ENCODE measurements around the gene FGGY. TPM values are rescaled to one million over a fixed set of nuclear protein-coding genes. Genes with fewer than 3 reads are reported as not detected.

Gene FGGY
- total RNA-seq, 1 donor from 2014 or later, result 31.2 TPM

GRCh38 chr1:59560807-59561450, 264.0 kb downstream of the FGGY start:
- Histone ChIP-seq H3K4me1 (no peaks in the 10 kb centered on the region), H3K9me3 (replicated peaks) (peaks cover 15% of the 10 kb centered on the region), H3K27ac (replicated peaks) (no peak overlapping the region), H3K36me3 (peaks cover 12% of the 10 kb centered on the region), H3K27me3 (ENCODE audit: low read depth) (no peaks in the 10 kb centered on the region), H3K4me3 (no peak overlapping the region)
- intact Hi-C loops (cut with micrococcal nuclease), result no loop called here
- no peak for TF ChIP-seq CTCF (IDR thresholded peaks at IDR 0.05; ENCODE audit: borderline replicate concordance)
- no peak for DNase-seq

- intact Hi-C loops (cut with micrococcal nuclease), result no loop called here
- H3K4me3 ChIP-seq, result no peak overlapping the region
- no peak overlapping the region for H3K27ac ChIP-seq (replicated peaks)
- no peak for TF ChIP-seq CTCF (IDR thresholded peaks at IDR 0.05; ENCODE audit: borderline replicate concordance)
- H3K27me3 ChIP-seq (ENCODE audit: low read depth), result no peaks in the 10 kb centered on the region
- no peak for DNase-seq
- H3K36me3 ChIP-seq, result peaks cover 12% of the 10 kb centered on the region
- no peaks in the 10 kb centered on the region for H3K4me1 ChIP-seq
- peaks cover 15% of the 10 kb centered on the region for H3K9me3 ChIP-seq (replicated peaks)
Observed at GRCh38 chr1:59561796-59562195, 264.9 kb downstream of the FGGY start.

GRCh38 chr1:59564192-59564891, 267.4 kb downstream of the FGGY start:
- Histone ChIP-seq H3K36me3 (no peaks in the 10 kb centered on the region), H3K4me3 (no peak overlapping the region), H3K9me3 (replicated peaks) (no peaks in the 10 kb centered on the region), H3K27ac (replicated peaks) (no peak overlapping the region), H3K4me1 (no peaks in the 10 kb centered on the region), H3K27me3 (ENCODE audit: low read depth) (no peaks in the 10 kb centered on the region)
- no peak for TF ChIP-seq CTCF (IDR thresholded peaks at IDR 0.05; ENCODE audit: borderline replicate concordance)
- intact Hi-C loops (cut with micrococcal nuclease), result no loop called here
- no peak for DNase-seq

GRCh38 chr1:59565611-59566410, 268.9 kb downstream of the FGGY start:
- no peaks in the 10 kb centered on the region for H3K27me3 ChIP-seq (ENCODE audit: low read depth)
- intact Hi-C loops (cut with micrococcal nuclease), result no loop called here
- H3K36me3 ChIP-seq, result no peaks in the 10 kb centered on the region
- H3K4me3 ChIP-seq, result no peak overlapping the region
- no peaks in the 10 kb centered on the region for H3K4me1 ChIP-seq
- no peaks in the 10 kb centered on the region for H3K9me3 ChIP-seq (replicated peaks)
- DNase-seq, result no peak
- H3K27ac ChIP-seq (replicated peaks), result peak overlapping the region; percentile 45
- TF ChIP-seq CTCF (IDR thresholded peaks at IDR 0.05; ENCODE audit: borderline replicate concordance), result no peak

- intact Hi-C loops (cut with micrococcal nuclease), result no loop called here
- no peak overlapping the region for H3K4me3 ChIP-seq
- H3K9me3 ChIP-seq (replicated peaks), result no peaks in the 10 kb centered on the region
- TF ChIP-seq CTCF (IDR thresholded peaks at IDR 0.05; ENCODE audit: borderline replicate concordance), result peak; percentile 30
- no peak for DNase-seq
- H3K27me3 ChIP-seq (ENCODE audit: low read depth), result no peaks in the 10 kb centered on the region
- no peaks in the 10 kb centered on the region for H3K4me1 ChIP-seq
- H3K36me3 ChIP-seq, result no peaks in the 10 kb centered on the region
- H3K27ac ChIP-seq (replicated peaks), result no peak overlapping the region
Observed at GRCh38 chr1:59568158-59568935, 271.5 kb downstream of the FGGY start.

All from left ventricle myocardium inferior (tissue), 1 donor.